ENCODE results near the gene GALT.
"Not testable (repeated sequence)": the region's sequence is repeated elsewhere in the genome, so short reads cannot be mapped to it uniquely, and the experiment has no call there.

The GALT gene

DNA sequence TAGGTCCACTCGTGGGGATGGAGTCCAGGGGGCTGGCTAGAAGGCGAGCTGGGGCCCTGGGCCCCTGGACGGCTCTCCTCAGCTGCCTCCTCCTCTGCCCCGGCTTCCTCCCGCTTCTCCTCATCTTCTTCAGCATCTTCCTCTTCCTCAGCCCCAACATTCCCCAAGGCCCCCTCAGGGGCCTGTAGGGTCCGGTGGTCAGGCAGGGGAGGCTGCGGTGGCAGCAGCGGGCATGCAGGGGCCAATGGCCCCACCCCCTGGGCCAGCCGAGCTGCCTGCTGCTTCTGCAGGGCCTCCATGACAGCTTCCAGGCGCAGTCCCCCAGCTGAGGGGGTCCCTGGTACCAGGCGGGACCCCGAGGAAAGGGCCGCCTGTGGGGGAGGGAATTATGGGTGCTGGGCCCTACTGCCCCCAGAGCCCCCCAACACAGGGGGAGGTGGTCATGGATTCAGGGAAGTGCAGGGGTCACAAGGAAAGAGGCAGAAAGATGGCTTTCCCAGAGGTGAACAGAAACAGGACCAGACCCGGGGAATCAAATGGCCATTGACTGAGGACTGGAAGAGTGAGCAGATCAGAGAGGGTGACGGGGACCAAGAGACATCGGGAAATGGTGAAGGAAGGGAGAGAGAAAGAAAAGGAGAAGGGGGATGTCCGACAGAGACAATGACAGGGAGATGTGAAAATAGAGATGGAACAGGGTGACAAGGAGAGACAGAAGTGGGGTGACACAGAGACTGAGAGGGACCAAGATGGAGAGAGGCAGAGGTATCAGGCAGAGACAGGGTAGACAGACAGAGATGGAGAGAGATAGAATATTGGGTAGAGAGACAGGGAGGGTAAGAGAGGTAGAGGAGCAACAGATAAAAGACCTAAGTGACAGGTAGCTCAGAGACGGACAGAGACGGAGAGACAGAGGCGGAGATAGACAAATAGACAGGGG is 18.5 kb upstream of the GALT start:
- DNase-seq (ENCODE audit: low read depth): no peak

DNA sequence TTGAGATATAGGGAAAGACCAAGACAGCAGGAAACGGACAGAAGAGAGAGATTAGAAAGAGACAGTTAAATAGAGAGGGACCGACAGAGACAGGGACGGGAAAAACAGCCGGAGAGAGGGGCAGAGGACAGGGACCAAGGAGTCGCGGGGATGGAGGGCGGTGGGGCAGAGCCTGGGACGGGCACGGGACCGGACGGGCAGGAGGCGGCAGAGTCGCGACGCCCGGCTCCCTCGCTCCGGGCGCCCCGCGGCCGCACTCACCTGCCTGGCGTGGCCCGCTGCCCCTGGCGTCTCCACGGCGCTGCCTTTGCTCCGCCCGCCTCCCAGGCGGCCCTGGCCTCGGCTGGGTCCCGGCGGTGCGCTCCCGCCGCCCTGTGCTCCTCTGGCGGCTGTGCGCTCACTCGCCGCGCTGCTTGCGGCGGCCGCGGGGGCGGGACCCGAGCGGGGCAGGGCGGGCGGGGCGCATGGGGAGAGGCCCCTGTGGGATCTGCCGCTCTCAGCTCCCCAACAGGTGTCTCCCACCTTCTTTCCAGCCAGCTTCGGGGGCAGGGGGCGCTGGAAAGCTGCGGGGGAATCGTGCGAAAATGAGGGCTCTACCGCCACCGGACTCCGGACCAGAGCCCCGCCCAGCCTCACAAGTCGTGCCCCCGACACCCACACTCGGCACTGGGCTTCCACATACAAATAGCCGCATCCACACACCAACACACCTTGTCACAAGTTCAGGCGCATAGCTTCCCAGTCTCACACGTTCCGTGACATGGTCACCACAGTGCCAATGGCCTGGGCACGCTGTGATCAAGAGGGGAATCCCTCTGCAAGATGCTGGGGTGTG is 17.6 kb upstream of the GALT start, which contains the start of gene ARID3C:
Gene ARID3C (minus strand): TSS at position 411 of the 835 bp plus-strand sequence. CDS start 1,052 bp downstream, outside the sequence.
- no peak for DNase-seq (ENCODE audit: low read depth)

DNA sequence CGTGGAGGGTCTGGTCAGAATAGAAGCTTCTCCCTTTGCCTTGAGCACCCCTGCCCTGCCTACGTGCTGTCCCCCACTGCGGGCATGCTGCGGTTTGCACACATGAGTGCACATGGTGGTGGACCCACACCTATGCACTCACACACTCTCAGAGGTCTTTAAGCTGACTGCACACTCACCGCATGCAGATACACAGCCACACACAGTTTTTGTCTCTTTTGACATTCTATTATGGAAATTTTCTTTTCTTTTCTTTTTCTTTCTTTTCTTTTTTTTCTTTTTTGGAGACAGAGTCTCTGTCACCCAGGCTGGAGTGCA is 17.0 kb upstream of the GALT start:
- no peak for DNase-seq (ENCODE audit: low read depth)

DNA sequence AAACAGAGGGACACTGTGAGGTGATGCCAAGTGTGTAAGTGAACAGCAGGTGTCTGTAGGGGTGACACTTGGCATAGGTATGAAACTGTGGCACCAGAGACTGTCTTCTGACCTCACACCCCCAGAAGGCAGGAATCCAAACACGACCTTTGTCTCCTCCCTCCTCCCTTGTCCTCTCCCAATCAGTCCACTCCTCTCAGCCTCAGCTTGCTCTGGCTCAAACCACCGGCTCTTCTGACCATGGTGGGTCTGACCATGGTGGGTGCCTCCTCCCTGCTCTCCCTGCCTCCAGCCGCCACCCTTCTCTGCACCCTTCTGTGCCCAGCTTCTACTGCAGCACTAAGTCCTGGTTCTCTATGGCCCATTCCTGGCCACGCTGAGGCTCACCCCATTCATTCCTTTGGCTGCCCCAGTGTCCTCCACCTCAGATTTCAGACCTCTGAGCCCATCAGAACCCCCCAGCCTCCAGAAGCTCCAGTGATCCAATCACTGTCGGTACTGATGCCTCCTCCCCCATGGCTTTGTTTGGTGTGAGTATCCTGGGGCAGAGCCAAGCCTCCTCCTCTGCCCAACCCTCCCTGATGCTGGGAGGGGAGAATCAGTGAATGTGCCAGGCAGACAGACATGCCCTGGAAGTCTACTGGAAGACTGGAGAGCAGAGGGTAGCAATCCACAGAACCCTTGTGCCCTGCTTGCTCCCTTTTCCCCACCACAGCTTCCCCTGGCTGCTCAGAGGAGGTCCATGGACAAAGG is 15.9 kb upstream of the GALT start:
- no peak for DNase-seq (ENCODE audit: low read depth)

DNA sequence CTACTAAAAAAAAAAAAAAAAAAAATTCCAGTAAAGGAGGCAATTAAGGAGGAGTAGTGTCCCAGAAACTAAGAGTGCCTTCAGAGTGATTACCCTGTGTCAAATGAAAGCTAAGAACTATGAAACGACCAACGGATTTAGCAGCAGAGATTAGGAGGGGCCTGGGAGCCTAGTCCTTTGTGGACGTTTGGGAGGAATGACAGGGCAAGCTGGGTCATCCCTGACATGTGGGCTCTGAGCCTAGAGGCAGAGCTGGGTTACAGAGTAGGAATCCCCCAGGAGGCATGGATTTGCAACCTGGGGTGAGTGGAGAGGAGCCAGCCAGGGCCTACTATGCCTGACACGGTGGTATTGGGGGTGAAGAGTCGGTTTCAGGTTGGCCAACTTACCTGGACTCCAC is 13.3 kb upstream of the GALT start:
- no peak for DNase-seq (ENCODE audit: low read depth)

DNA sequence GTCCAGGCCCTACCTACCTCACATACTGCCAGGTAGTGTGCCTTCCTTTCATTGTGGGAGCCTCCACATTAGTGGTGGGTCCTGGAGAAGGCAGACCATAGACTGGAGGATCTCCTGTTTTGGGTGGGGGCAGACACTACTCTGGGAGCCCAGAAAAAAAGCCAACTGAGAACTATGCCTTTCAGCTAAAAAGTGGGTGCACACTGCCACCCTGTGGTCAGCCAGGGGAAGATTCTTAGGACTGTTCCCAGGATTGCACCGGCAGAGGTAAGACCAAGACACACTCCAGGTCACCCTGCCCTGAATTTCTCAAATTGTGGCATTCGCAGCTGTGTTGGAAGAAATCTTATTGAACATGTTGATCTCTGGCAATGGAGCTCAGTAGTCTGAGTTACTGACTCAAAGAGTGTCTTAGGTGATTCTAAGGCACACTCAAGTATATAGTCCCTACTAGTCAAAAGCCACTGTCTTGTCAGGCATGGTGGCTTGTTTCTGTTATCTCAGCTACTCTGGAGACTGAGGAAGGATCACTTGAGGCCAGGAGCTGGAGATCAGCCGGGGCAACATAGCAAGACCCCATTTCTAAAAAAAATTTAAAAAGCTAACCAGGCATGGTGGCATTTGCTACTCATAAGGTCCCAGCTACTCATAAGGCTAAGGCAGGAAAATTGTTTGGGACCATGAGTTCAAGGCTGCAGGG is 12.5 kb upstream of the GALT start:
- DNase-seq (ENCODE audit: low read depth): peak; percentile 66

DNA sequence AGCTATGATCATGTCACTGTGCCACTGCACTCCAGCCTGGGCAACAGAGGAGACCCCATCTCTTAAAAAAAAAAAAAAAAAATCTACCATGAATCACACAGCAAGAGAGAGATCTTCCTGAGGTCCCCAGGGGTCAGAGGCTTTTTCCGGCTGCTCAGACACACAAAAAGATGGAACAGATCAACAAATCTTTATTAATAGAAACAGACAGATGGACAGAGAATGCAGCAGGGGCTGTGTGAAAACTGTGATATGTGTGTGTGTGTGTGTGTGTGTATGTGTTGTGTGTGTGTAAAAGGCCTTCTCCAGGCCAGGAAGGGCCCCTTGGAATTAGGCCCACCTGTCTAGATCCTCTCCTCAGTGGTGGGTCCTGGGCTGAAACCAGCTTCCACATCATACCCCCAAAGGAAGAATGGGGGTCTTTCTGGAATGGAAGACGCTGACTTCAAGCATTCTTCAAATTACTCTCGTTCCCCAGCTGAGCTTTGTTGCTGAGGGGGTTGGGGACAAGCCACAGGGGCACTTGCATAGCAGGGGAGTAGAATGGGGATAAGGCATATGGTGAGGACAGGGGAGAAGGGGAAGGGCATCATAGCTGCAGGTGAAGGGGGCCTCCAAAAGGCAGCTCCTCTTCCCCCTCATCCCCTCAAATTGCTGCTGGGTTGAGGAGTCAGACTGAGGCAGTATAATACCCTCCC is 11.8 kb upstream of the GALT start:
- no peak for DNase-seq (ENCODE audit: low read depth)

DNA sequence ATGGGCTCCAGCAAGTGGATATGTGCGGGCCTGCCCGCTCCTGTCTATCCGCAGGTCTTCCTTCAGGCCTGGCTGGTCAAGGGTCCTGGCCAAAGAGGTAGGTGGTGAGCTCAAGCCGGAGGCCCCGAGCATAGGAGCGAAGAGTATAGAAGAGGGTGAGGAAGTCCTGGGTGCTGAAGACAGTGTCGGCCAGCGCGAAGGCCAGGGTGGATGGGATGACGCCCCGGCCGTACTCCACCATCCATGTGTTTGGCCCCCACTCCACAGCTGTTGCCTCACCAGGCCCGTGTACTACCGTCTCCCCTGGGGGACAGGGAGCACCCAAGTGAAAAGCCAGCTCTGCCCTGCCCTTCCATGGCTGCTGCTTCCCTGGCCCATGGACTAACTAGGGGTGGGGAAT is 10.9 kb upstream of the GALT start:
- no peak for DNase-seq (ENCODE audit: low read depth)

DNA sequence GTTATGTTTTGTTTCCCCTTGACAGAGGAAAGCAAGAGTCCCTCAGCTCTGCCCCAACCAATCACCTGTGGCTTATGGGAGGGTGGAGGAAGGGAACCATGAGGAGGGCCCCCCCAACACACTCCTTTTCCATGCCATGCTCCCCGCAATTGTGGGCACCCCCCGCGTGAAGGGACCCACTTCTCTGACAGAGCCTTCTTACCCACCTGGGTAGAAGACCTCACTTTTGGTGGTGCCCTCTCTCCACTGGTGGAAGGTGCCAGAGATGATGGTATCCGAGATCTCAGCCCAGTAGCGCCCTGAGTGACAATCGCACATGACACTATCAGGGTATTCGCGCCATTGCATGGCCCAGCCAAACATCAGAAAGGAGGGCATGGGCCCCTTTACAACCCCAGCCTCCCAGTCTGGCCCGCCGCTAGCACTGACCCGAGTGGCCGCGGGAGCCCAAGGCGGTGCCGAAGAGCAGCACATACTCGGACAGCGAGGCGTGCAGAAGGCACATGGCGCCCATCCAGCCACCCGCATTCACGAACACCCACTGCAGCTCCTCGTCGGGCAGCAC is 9.6 kb upstream of the GALT start:
- DNase-seq (ENCODE audit: low read depth): no peak

DNA sequence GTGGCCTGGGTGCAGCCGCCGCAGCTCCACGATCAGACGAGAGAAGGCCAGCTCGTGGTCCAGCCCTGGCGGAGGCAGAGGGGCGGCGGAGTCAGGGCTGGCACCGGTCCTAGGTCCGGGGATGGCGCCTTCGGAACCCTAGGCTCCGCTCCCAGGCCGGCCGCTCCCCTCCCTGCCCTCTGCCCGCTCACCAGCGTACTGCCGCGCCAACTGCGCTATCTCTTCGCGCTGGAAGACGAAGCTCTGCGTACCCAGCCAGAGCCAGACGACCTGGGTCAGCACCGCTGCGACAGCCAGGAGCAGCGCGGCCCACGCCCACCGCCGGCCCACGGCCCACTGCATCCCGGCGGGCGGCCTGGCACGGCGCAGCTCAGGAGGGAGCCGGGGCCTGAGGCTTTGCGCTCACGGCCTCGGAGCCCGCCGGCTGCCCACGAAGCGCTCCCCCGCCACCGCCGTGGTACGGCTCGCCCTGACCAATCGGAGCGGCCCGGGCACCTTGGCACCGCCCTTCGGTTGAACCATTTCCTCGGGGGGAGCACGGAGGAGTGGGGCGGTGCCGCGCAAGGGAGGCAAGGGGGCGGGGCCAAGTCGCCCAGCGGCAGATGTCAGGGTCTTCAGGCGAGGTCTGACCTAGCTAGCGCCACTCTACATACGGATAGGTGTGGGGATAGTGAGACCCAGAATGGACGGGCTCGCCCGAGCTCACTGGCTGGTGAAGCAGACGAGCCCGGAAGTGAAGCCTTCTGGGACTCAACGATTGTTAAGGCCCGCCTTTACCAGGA is 8.9 kb upstream of the GALT start, which contains the start of gene SIGMAR1:
Gene SIGMAR1 (minus strand): TSS at position 432 of the 782 bp plus-strand sequence. CDS start 90 bp downstream, at position 342.
- DNase-seq (ENCODE audit: low read depth): peak; percentile 87

DNA sequence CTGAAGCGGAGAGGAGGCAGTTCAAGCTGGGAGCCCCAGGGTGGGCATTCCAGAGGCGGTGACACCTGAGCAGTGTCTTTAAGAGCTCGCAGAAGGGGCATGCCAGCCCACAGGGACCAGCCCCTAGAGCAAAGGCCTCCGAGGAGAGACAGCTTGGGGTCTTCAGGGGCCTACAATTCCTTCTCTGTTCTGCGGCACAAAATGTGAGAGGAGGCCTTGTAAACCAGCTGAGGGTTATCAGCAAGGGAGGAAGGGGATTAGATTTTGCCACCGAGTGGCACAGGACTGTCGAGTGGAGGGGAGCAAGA is 8.4 kb upstream of the GALT start:
- DNase-seq (ENCODE audit: low read depth): no peak

DNA sequence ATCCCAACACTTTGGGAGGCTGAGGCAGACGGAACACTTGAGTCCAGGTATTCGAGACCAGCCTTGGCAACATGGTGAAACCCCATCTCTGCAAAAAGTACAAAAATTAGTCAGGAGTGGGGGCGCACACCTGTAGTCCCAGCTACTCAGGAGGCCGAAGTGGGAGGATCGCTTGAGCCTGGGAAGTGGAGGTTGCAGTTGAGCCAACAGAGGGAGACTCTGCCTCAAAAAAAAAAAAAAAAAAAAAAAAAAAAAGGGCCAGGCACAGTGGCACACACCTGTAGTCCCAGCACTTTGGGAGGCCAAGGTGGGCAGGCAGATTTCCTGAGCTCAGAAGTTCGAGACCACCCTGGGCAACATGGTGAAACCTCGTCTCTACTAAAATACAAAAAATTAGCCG is 7.2 kb upstream of the GALT start:
- DNase-seq (ENCODE audit: low read depth): not testable (repeated sequence)

DNA sequence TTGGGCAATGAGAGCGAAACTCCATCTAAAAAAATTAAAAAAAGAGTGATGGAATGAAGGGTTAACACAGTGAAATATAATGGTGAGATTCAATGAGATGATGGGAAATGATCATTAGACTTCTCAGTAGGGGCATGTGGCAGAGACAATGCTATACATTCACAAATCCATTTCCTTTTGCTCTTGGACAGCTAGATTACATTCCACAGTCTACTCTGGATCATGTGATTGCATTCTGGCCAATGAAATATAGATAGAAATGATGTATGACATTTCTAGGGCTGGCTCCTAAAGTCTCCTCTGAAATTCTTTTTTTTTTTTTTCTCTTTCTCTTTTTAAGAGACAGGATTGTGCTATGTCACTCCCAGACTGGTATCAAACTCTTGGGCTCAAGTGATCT is 3.8 kb upstream of the GALT start:
- no peak for DNase-seq (ENCODE audit: low read depth)

DNA sequence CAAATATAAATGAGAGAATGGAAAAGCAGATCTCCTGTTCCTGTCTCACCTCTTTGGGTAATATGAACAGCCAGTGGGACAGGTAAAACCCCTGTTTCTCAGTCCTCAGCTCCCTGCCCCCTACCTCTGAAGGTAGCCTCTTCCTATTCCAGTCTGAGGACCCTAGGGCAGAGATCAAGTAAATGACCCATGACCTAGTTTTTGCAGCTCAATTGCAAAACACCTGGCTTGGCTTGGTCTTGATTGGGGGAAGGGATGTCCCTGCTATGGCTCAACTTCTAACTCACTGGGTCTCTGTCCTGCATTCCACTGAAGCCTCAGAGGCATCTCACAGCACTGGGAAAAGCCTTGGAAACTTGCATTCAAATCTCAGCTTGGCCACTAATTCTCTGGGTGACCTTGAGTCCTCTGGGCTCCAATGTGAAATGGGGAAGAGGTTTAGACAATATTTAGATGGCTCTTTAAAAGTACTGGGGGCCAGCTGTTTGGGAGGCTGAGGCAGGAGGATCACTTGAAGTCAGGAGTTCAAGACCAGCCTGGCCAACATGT is 1.6 kb upstream of the GALT start:
- DNase-seq (ENCODE audit: low read depth): no peak

DNA sequence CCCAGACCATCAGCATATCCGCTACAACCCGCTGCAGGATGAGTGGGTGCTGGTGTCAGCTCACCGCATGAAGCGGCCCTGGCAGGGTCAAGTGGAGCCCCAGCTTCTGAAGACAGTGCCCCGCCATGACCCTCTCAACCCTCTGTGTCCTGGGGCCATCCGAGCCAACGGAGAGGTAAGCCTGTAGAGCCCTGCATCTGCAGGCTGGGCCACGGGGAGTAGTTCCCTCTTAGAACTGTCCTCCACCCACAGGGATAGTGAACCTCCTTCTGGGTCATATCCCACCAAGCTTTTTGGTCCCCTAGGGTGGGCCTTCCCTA is 569 bp downstream of the GALT start:
- no peak for DNase-seq (ENCODE audit: low read depth)

DNA sequence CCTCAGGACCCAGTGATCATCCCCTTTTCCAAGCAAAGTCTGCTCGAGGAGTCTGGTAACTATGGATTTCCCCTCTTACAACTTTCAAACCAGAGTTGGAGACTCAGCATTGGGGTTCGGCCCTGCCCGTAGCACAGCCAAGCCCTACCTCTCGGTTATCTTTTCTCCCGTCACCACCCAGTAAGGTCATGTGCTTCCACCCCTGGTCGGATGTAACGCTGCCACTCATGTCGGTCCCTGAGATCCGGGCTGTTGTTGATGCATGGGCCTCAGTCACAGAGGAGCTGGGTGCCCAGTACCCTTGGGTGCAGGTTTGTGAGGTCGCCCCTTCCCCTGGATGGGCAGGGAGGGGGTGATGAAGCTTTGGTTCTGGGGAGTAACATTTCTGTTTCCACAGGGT is 1.2 kb downstream of the GALT start:
- no peak for DNase-seq (ENCODE audit: low read depth)

DNA sequence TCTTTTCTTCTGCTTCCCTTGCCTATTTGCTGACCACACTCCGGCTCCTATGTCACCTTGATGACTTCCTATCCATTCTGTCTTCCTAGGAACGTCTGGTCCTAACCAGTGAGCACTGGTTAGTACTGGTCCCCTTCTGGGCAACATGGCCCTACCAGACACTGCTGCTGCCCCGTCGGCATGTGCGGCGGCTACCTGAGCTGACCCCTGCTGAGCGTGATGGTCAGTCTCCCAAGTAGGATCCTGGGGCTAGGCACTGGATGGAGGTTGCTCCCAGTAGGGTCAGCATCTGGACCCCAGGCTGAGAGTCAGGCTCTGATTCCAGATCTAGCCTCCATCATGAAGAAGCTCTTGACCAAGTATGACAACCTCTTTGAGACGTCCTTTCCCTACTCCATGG is 2.2 kb downstream of the GALT start:
- no peak for DNase-seq (ENCODE audit: low read depth)

DNA sequence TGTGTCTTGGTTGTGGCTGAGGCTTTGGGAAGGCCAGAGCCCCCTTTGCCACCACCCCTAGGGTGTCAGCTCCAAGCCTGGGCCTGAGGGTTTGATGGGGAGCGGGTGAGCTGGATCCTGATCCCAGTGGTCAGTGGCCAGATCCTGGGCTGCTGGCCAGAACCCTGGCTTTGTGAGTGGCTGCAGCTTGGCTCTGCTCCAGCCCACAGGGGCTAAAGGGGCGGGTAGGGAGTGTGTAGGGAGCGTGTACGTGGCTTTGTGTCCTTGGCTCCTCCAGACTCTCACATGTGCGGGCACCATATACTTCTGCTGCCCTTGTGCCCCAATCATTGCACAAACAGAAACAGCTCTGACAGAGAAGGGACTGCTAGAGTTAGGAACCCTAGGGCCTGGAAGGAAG is 4.3 kb downstream of the GALT start:
- DNase-seq (ENCODE audit: low read depth): no peak

DNA sequence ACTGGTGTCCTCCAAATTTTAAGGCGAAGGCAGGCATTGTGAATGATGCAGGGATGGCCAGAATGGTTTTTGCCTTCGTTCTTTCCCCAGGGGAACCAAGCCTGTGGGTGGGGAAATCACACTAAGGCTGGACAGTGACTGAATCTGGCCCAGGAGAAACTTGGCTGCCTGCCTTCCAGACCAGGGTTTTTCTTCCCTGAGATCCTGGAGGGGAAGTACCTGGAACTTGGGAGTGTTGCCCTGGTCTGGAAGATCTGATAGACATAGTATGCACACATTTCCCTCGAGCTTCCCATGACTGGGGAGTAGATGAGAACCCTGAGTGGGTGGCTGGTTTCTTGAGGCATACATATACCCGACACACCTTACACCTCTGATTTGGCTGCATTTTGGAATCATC is 4.8 kb downstream of the GALT start:
- DNase-seq (ENCODE audit: low read depth): no peak
